HepG2 (cell line): ENCODE data around the gene INTS12. TPM values are rescaled to one million over a fixed set of nuclear protein-coding genes. Genes with fewer than 3 reads are reported as not detected.

Source experiments
- ATAC-seq: fragments of 200-7000 bp; cut with Tn5 transposase; 3 replicates; pipeline ENCODE4 v1.9.1; 2020; ENCODE audit warnings: mild to moderate bottlenecking, moderate library complexity
- BruUV-seq: library from RNA; stranded (reverse); fragments of 400-500 nt; replicated peaks from 2 replicates; lab custom pipeline; 2021; lab: Mats Ljungman, UMichigan
- CTCF ChIA-PET: fragments of 300-600 bp; formaldehyde crosslinking; extraction: SDS; loops from one replicate; lab custom pipeline; 2021; ENCODE audit warnings: low total read pairs, inconsistent platforms, low intra/inter-chr PET ratio; lab: Yijun Ruan, JAX
- POLR2A ChIA-PET: fragments of 350-600 bp; sonication (Branson Sonifier 250); formaldehyde crosslinking; loops from one replicate; lab custom pipeline; 2020; ENCODE audit warnings: antibody characterized with exemption, inconsistent platforms; lab: Yijun Ruan, JAX
- DNase-seq: peaks from one replicate; pipeline ENCODE4 v3.0.0-alpha.2; 2015; ENCODE audit warnings: low spot score
- FAIRE-seq: peaks from 3 replicates; lab custom pipeline; 2011; peaks lifted over from hg19 to GRCh38; lab: Jason Lieb, UNC
- H2AFZ ChIP-seq: one replicate; pipeline ENCODE4 v1.6.1; 2011; ENCODE audit warnings: low read length, inconsistent platforms
- H3K27ac ChIP-seq: fragments of 300-600 bp; 3 replicates; pipeline ENCODE4 v1.8.0; 2011; ENCODE audit warnings: mixed run types, mild to moderate bottlenecking, mixed read lengths, low read length, inconsistent platforms; ENCODE audit not compliant: insufficient read depth; ENCODE audit errors: extremely low read length
- H3K27me3 ChIP-seq, 2 experiments: fragments of 200-600 bp in 1 of 2; 2 replicates in 1 of 2; 3 replicates in 1 of 2; pipeline versions ENCODE4 v1.6.0 to v1.8.0; 2011; ENCODE audit warnings: low read length in 2 of 2, mild to moderate bottlenecking in 2 of 2, moderate library complexity in 2 of 2, inconsistent platforms in 1 of 2; ENCODE audit not compliant: insufficient read depth in 2 of 2, control insufficient read depth in 1 of 2
- H3K36me3 ChIP-seq, 2 experiments: fragments of 200-600 bp in 1 of 2; replicated peaks in 1 of 2; 2 replicates in 1 of 2; 3 replicates in 1 of 2; pipeline versions ENCODE4 v1.5.1 to v1.8.0; 2011; ENCODE audit warnings: low read length in 2 of 2, inconsistent platforms in 1 of 2; ENCODE audit not compliant: insufficient read depth in 2 of 2, control insufficient read depth in 1 of 2
- H3K4me1 ChIP-seq: 2 replicates; pipeline ENCODE4 v1.5.1; 2012; ENCODE audit warnings: low read length, inconsistent platforms; ENCODE audit not compliant: insufficient read depth
- H3K4me2 ChIP-seq: 2 replicates; pipeline ENCODE4 v1.6.0; 2011; ENCODE audit warnings: low read depth, low read length, inconsistent platforms
- H3K4me3 ChIP-seq, 3 experiments: fragments of 200-600 bp in 1 of 3; sonication (generic), shearing (Covaris generic) in 1 of 3; replicated peaks in 1 of 3; 2 replicates each; pipeline ENCODE4 v1.5.1; 2011 to 2016; ENCODE audit warnings: low read length in 3 of 3, inconsistent platforms in 2 of 3, low read depth in 2 of 3, mild to moderate bottlenecking in 2 of 3, control low read depth in 1 of 3, mixed read lengths in 1 of 3; ENCODE audit not compliant: insufficient read depth in 1 of 3
- H3K79me2 ChIP-seq: one replicate; pipeline ENCODE4 v1.6.1; 2011; ENCODE audit warnings: low read length, inconsistent platforms; ENCODE audit not compliant: insufficient read depth
- H3K9ac ChIP-seq: 2 replicates; pipeline ENCODE4 v1.6.0; 2011; ENCODE audit warnings: mild to moderate bottlenecking, low read depth, low read length, inconsistent platforms; ENCODE audit not compliant: insufficient read depth
- H3K9me3 ChIP-seq: 2 replicates; pipeline ENCODE4 v1.5.1; 2012; ENCODE audit warnings: mild to moderate bottlenecking, low read length
- H4K20me1 ChIP-seq: 2 replicates; pipeline ENCODE4 v1.6.0; 2011; ENCODE audit warnings: inconsistent platforms, mild to moderate bottlenecking, low read length, moderate library complexity; ENCODE audit not compliant: insufficient read depth
- CSRNP2 ChIP-seq: sonication (generic); formaldehyde crosslinking; conservative IDR thresholded peaks from 2 replicates; pipeline ENCODE4 v1.8.0; 2022; ENCODE audit warnings: low read depth, missing genetic modification reagents
- FIP1L1 ChIP-seq: fragments of 200-400 bp; formaldehyde crosslinking; IDR thresholded peaks from 2 replicates; pipeline ENCODE4 v1.6.1; 2018; ENCODE audit warnings: low read depth, mild to moderate bottlenecking, low read length, moderate library complexity, borderline replicate concordance; ENCODE audit not compliant: insufficient read depth
- PAX8 ChIP-seq: sonication (generic); formaldehyde crosslinking; IDR thresholded peaks from 2 replicates; pipeline ENCODE4 v1.8.0; 2022; ENCODE audit warnings: mild to moderate bottlenecking, missing genetic modification reagents, borderline replicate concordance
- PLSCR1 ChIP-seq: sonication (generic); formaldehyde crosslinking; IDR thresholded peaks from 2 replicates; pipeline ENCODE4 v1.5.0; 2020; ENCODE audit warnings: missing genetic modification reagents, mild to moderate bottlenecking, borderline replicate concordance
- SP1 ChIP-seq, 2 experiments: fragments of 450-650 bp in 1 of 2; sonication (generic) in 1 of 2; formaldehyde crosslinking in 1 of 2; IDR thresholded peaks; 2 replicates each; pipeline versions ENCODE4 v1.4.0 to v1.6.1; 2016 to 2020; ENCODE audit warnings: missing genetic modification reagents in 1 of 2
- THAP11 ChIP-seq: IDR thresholded peaks from 2 replicates; pipeline ENCODE4 v1.6.1; 2016; ENCODE audit warnings: missing biosample characterization, missing genetic modification reagents
- ZBTB39 ChIP-seq: sonication (generic); formaldehyde crosslinking; IDR thresholded peaks from 2 replicates; pipeline ENCODE4 v1.5.0; 2020; ENCODE audit warnings: missing genetic modification reagents
- ZMYM3 ChIP-seq: sonication (generic); formaldehyde crosslinking; IDR thresholded peaks from 2 replicates; pipeline ENCODE4 v1.5.1; 2020; ENCODE audit warnings: mild to moderate bottlenecking, missing genetic modification reagents
- ZNF256 ChIP-seq: sonication (generic); formaldehyde crosslinking; conservative IDR thresholded peaks from 2 replicates; pipeline ENCODE4 v1.4.0; 2020; ENCODE audit warnings: missing genetic modification reagents
- ZNF547 ChIP-seq: sonication (generic); formaldehyde crosslinking; IDR thresholded peaks from 2 replicates; pipeline ENCODE4 v1.5.1; 2020; ENCODE audit warnings: mild to moderate bottlenecking, missing genetic modification reagents
- ZNF557 ChIP-seq: sonication (generic); formaldehyde crosslinking; IDR thresholded peaks from 2 replicates; pipeline ENCODE4 v1.4.0; 2020; ENCODE audit warnings: missing genetic modification reagents
- WGBS: methylation state at CpG from one replicate; pipeline ENCODE4 v1.1.6; 2017; ENCODE audit warnings: low lambda C conversion rate; 5-methylcytosine and 5-hydroxymethylcytosine counted together
- in situ Hi-C: cut with HindIII; loops from 2 replicates; pipeline ENCODE4 v1.10.0; 2017; ENCODE audit warnings: low pct_unique_long_range_greater_than_20kb; ENCODE audit not compliant: extremely low pct_ligation_motif_present
- intact Hi-C: fragments of 100-400 bp; cut with micrococcal nuclease; formaldehyde crosslinking; loops from one replicate; pipeline ENCODE4 v1.10.0; 2022; ENCODE audit not compliant: unreplicated experiment
- polyA plus RNA-seq, 8 experiments: library from polyadenylated mRNA; depleted of rRNA in 3 of 8; stranded (reverse) in 7 of 8; unstranded in 1 of 8; fragments of >200 nt; fragmentation: Illumina TruSeq in 4 of 8; extraction: Trizol in 4 of 8; gene quantifications; 2 replicates each; pipeline versions ENCODE4 v1.2.1 to v1.2.3, GENCODE V29; 2011 to 2016; ENCODE audit warnings: low read depth in 4 of 8, missing spikeins in 1 of 8, mixed read lengths in 1 of 8; ENCODE audit not compliant: insufficient read depth in 1 of 8
- total RNA-seq, 5 experiments: library from RNA; depleted of rRNA; stranded (reverse); fragments of >200 nt; fragmentation: Illumina TruSeq; extraction: Trizol; gene quantifications; 2 replicates each; pipeline ENCODE4 v1.2.3, GENCODE V29; 2016; ENCODE audit warnings: low read depth in 1 of 5

The INTS12 gene
- total and polyA plus RNA-seq, 2 of the 13 experiments (the other 11 are each of a cell fraction or from before 2014, with no cell fraction given), result 20.2 to 21.1 TPM

GRCh38 chr4:105753361-105753760 is 44.9 kb upstream of the INTS12 start (continued):
- no peak for TF ChIP-seq CSRNP2 (CRISPR knock-in tag)
- no peak for TF ChIP-seq FIP1L1

GRCh38 chr4:105751718-105752299 is 43.3 kb upstream of the INTS12 start:
- H3K27ac ChIP-seq, result no peak overlapping the region
- ATAC-seq (no peak), FAIRE-seq (no peak), DNase-seq (no peak)
- WGBS, result 45% methylated on average over 2 of the region's 2 CpGs
- H3K79me2 ChIP-seq, result no peaks in the 10 kb centered on the region
- ChIA-PET POLR2A (no interaction called here), CTCF (no interaction called here)
- H3K36me3 ChIP-seq, result no peaks in the 10 kb centered on the region; a peak in 1 of 5 replicates
- intact Hi-C loops, result no loop called here
- H3K4me1 ChIP-seq, result no peaks in the 10 kb centered on the region
- no peak overlapping the region for H2AFZ ChIP-seq
- no peaks in the 10 kb centered on the region for H3K9me3 ChIP-seq
- in situ Hi-C loops, result no loop called here
- no TSS peak for BruUV-seq
- H4K20me1 ChIP-seq, result no peaks in the 10 kb centered on the region
- no peak overlapping the region for H3K4me3 ChIP-seq
- no peak overlapping the region for H3K9ac ChIP-seq
- no peak overlapping the region for H3K4me2 ChIP-seq
- H3K27me3 ChIP-seq, result no peaks in the 10 kb centered on the region
- TF ChIP-seq ZNF557 (CRISPR knock-in tag), result no peak
- no peak for TF ChIP-seq THAP11 (CRISPR knock-in tag)
- no peak for TF ChIP-seq ZNF256 (CRISPR knock-in tag)
- no peak for TF ChIP-seq PAX8 (CRISPR knock-in tag)
- no peak for TF ChIP-seq ZNF547 (CRISPR knock-in tag)
- no peak for TF ChIP-seq PLSCR1 (CRISPR knock-in tag)
- no peak for TF ChIP-seq ZBTB39 (CRISPR knock-in tag)
- no peak for TF ChIP-seq SP1 (IDR thresholded peaks at IDR 0.05)
- TF ChIP-seq SP1 (CRISPR knock-in tag; IDR thresholded peaks at IDR 0.05), result no peak
- TF ChIP-seq ZMYM3, result no peak
